Keratinocyte (primary cell): ENCODE measurements around the gene ANXA8. TPM values are rescaled to one million over a fixed set of nuclear protein-coding genes. Genes with fewer than 3 reads are reported as not detected.
"Not testable (repeated sequence)": the region's sequence is repeated elsewhere in the genome, so short reads cannot be mapped to it uniquely, and the experiment has no call there.

Experiments
- DNase-seq: peaks from one replicate; pipeline ENCODE4 v3.0.0-alpha.2; 2011; ENCODE audit warnings: low read depth, missing footprints, low spot score
- FAIRE-seq: peaks from 2 replicates; lab custom pipeline; 2011; peaks lifted over from hg19 to GRCh38; lab: Jason Lieb, UNC
- H2AFZ ChIP-seq: 2 replicates; pipeline ENCODE4 v1.6.0; 2012; ENCODE audit warnings: low read length, control low read depth, inconsistent platforms; ENCODE audit not compliant: control insufficient read depth
- H3K27ac ChIP-seq: 2 replicates; pipeline ENCODE4 v1.5.1; 2011; ENCODE audit warnings: low read length; ENCODE audit not compliant: control insufficient read depth, insufficient read depth
- H3K27me3 ChIP-seq: 3 replicates; pipeline ENCODE4 v1.6.0; 2011; ENCODE audit warnings: low read length; ENCODE audit not compliant: control insufficient read depth, insufficient read depth; ENCODE audit errors: extremely low read depth
- H3K36me3 ChIP-seq, 2 experiments: 2 replicates in 1 of 2; 3 replicates in 1 of 2; pipeline ENCODE4 v1.5.1; 2011; ENCODE audit warnings: low read length in 2 of 2, mild to moderate bottlenecking in 1 of 2; ENCODE audit not compliant: control insufficient read depth in 2 of 2, insufficient read depth in 2 of 2; ENCODE audit errors: extremely low read depth in 1 of 2
- H3K4me1 ChIP-seq: 3 replicates; pipeline ENCODE4 v1.5.1; 2011; ENCODE audit warnings: low read length; ENCODE audit not compliant: control insufficient read depth, insufficient read depth; ENCODE audit errors: extremely low read depth
- H3K4me2 ChIP-seq: 3 replicates; pipeline ENCODE4 v1.6.0; 2011; ENCODE audit warnings: low read depth, low read length; ENCODE audit not compliant: control insufficient read depth, insufficient read depth; ENCODE audit errors: extremely low read depth
- H3K4me3 ChIP-seq, 3 experiments: fragments of 200-600 bp in 1 of 3; sonication (generic) in 1 of 3; 2 replicates in 2 of 3; 3 replicates in 1 of 3; pipeline ENCODE4 v1.5.1; 2011 to 2016; ENCODE audit warnings: low read length in 3 of 3, mild to moderate bottlenecking in 3 of 3, control low read depth in 2 of 3, inconsistent platforms in 1 of 3, low read depth in 1 of 3, mixed read lengths in 1 of 3, mixed run types in 1 of 3, moderate library complexity in 1 of 3; ENCODE audit not compliant: control insufficient read depth in 2 of 3, insufficient read depth in 2 of 3; ENCODE audit errors: extremely low read depth in 1 of 3
- H3K79me2 ChIP-seq: 2 replicates; pipeline ENCODE4 v1.6.0; 2012; ENCODE audit warnings: low read length; ENCODE audit not compliant: control insufficient read depth, insufficient read depth
- H3K9ac ChIP-seq: 3 replicates; pipeline ENCODE4 v1.6.0; 2011; ENCODE audit warnings: low read length; ENCODE audit not compliant: control insufficient read depth, insufficient read depth; ENCODE audit errors: extremely low read depth
- H3K9me1 ChIP-seq: 3 replicates; pipeline ENCODE4 v1.6.0; 2011; ENCODE audit warnings: low read length; ENCODE audit not compliant: control insufficient read depth, insufficient read depth; ENCODE audit errors: extremely low read depth
- H3K9me3 ChIP-seq: 2 replicates; pipeline ENCODE4 v1.5.1; 2012; ENCODE audit warnings: low read depth, low read length; ENCODE audit not compliant: control insufficient read depth
- H4K20me1 ChIP-seq: 3 replicates; pipeline ENCODE4 v1.6.0; 2011; ENCODE audit warnings: low read length; ENCODE audit not compliant: control insufficient read depth, insufficient read depth; ENCODE audit errors: extremely low read depth
- dilution Hi-C: fragments of 300-500 bp; cut with MboI; formaldehyde crosslinking; loops from one replicate; pipeline ENCODE4 v1.7.0; 2020; ENCODE audit warnings: low sequenced_read_pairs; ENCODE audit not compliant: extremely low pct_ligation_motif_present
- polyA plus RNA-seq, 5 experiments: library from polyadenylated mRNA; depleted of rRNA in 3 of 5; stranded (reverse) in 3 of 5; stranded (forward) in 1 of 5; unstranded in 1 of 5; fragments of >200 nt; gene quantifications; 1 replicate in 1 of 5; 2 replicates in 3 of 5; 3 replicates in 1 of 5; pipeline versions ENCODE4 v1.2.1 to v1.2.3, GENCODE V29; 2011 to 2012; ENCODE audit warnings: missing spikeins in 2 of 5, low read depth in 1 of 5, low replicate concordance in 1 of 5

ANXA8 gene
- polyA plus RNA-seq, 1 donor (not counting 4 experiments of a cell fraction or from before 2014, with no cell fraction given): 820 TPM

GRCh38 chr10:47467458-47467857 lies 16.5 kb downstream of the ANXA8 start:
- H2AFZ ChIP-seq, H3K4me3 ChIP-seq, dilution Hi-C loops, H3K36me3 ChIP-seq, DNase-seq, H3K27me3 ChIP-seq, FAIRE-seq, H3K4me1 ChIP-seq, H3K9me3 ChIP-seq, H3K79me2 ChIP-seq, H3K4me2 ChIP-seq, H3K27ac ChIP-seq, H4K20me1 ChIP-seq, H3K9ac ChIP-seq, H3K9me1 ChIP-seq: not testable (repeated sequence)

GRCh38 chr10:47465216-47465917 lies 18.5 kb downstream of the ANXA8 start:
- H4K20me1 ChIP-seq, H3K27ac ChIP-seq, H3K27me3 ChIP-seq, H3K9me3 ChIP-seq, dilution Hi-C loops, H3K4me2 ChIP-seq, H3K9ac ChIP-seq, H3K79me2 ChIP-seq, H3K9me1 ChIP-seq, H3K4me1 ChIP-seq, FAIRE-seq, H3K4me3 ChIP-seq, H3K36me3 ChIP-seq, DNase-seq, H2AFZ ChIP-seq: not testable (repeated sequence)

- DNase-seq, dilution Hi-C loops, H3K79me2 ChIP-seq, FAIRE-seq, H3K4me3 ChIP-seq, H3K27ac ChIP-seq, H3K4me2 ChIP-seq, H2AFZ ChIP-seq, H3K4me1 ChIP-seq, H3K9me3 ChIP-seq, H3K36me3 ChIP-seq, H3K27me3 ChIP-seq, H3K9me1 ChIP-seq, H4K20me1 ChIP-seq, H3K9ac ChIP-seq: not testable (repeated sequence)
Observed at GRCh38 chr10:47462577-47463358, 21.1 kb downstream of the ANXA8 start.
